ENCODE measurements around the gene CCDC175.

GRCh38 chr14:59622631-59623030 is 46.0 kb upstream of the CCDC175 start:
- no peak for TF ChIP-seq EZH2phosphoT487 (IDR thresholded peaks at IDR 0.05; ENCODE audit: borderline replicate concordance, low read depth, low read length)
- no peak for TF ChIP-seq CTCF (conservative IDR thresholded peaks at IDR 0.05; ENCODE audit: low read length)
